GM19240 (cell line): Measurements from ENCODE around the gene CDC23.
"Not testable (repeated sequence)": the region's sequence is repeated elsewhere in the genome, so short reads cannot be mapped to it uniquely, and the experiment has no call there.

Experiments
- DNase-seq: peaks from one replicate; pipeline ENCODE4 v3.0.0; 2011; ENCODE audit warnings: low spot score; ENCODE audit not compliant: insufficient read length

The CDC23 gene

DNA sequence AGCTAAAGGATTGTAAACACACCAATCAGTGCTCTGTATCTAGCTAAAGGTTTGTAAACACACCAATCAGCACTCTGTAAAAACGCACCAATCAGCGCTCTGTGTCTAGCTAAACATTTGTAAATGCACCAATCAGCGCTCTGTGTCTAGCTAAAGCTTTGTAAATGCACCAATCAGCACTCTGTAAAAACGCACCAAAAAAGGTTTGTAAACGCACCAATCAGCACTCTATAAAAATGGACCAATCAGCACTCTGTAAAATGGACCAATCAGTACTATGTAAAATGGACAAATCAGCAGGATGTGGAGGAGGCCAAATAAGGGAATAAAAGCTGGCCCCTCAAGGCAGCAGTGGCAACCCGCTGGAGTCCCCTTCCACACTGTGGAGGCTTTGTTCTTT, 69.5 kb downstream of the CDC23 start:
- not testable (repeated sequence) for DNase-seq

DNA sequence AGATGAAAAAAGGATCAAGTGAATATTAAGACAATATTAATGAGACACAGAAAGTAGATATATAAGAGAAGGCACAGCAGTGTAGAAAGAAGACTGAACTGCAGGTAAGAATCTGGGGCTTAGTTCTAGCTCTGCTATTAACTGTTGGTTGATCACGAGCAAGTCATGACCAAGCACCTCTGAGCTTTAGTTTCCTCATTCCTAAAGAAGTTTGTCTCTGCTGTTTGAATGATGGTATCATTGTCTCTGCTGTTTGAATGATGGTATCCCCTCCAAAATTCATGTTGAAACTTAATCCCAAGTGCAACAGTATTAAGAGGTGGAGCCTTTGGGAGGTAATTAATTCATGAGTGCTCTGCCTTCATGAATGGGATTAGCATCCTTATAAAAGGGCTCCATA, 71.4 kb downstream of the CDC23 start:
- DNase-seq, result no peak

DNA sequence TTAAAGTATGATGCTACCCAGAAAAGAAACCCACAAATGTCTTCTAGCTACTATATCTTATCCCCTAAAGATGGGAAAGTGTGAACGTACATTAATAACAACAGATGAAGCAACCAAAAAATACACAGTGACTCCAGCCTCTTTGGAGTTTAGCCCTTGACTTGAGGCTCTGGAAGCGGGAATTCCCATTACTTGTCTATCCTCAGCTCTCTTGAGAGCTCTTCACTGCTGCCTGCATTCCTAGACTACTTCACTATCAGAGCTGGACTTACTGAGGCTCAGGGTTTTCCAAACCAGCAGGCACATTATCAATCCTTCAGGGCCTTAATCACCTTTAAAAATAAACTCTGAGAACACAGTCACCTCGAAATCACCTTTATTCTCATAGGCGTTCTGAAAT, 72.9 kb downstream of the CDC23 start:
- DNase-seq, result no peak

DNA sequence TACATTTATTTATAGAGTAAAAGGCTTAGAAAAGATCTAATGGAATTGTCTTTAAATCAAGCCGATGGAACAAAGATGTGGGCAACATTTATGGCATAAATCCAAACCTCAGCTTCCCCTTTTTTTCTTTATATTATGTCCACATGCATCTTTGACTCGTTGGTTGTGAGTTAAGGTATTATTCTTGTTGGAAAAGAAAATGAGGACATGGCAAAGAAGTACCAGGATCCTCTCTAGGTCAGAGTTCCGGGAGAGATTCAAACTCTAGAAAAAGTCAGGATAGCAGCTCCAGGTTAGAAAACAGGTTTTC, 73.4 kb downstream of the CDC23 start:
- no peak for DNase-seq

DNA sequence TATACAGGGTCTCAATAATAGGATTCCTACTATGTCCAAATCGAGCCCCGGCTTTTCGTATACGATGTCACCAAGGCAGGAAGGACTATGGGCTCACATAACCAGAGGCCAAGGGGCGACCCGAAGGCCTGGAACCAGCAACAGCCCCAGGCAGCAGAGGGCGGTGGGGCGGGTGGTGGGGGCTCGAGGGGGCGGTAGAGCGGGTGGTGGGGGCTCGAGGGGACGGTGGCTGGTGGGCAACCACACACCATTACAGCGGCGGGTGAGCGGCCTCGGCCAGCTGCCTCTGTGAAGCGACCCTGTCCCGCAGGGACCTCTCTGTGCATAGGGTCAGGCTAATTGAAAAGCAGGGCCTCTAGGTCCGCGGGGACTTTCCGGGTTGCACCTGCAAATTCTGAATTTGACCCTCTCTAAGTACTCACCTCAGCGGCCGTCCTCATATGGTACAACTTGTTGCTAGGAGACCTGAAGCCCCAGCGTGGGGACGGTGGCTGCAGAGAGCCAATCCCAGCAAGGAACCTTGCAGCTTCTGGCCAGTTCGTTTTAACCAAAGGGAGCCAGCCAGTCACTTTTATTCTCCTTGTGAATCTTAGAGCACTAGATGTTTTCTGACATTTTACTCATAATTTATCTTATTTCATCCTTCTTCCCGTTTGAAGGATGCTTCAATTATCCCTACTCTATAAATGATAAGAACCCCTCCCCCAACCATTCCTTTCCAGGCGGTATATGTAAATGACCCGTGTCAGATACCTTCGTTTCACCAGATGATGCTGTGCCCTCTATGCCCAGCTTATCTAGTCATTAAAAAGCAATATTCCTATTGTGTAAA, 74.0 kb downstream of the CDC23 start, which contains the start of gene NME5:
Gene NME5, minus strand, starts transcription at position 480 of the 832 bp plus-strand sequence. CDS start 648 bp downstream, outside the sequence.
- peak; percentile 29 for DNase-seq
